WI38 (cell line): ENCODE data around the gene ADK.

Source experiments
- H3K4me3 ChIP-seq: 2 replicates; pipeline ENCODE4 v1.5.1; 2011; ENCODE audit warnings: low read depth, mild to moderate bottlenecking, control low read depth, low read length
- CTCF ChIP-seq: IDR thresholded peaks from 2 replicates; pipeline ENCODE4 v1.5.1; 2012; ENCODE audit warnings: low read depth, mild to moderate bottlenecking, control low read depth, low read length

Gene ADK

GRCh38 chr10:74587109-74587854 lies 436.3 kb downstream of the ADK start:
- TF ChIP-seq CTCF: no peak
- no peak overlapping the region for H3K4me3 ChIP-seq

- H3K4me3 ChIP-seq: no peak overlapping the region
- TF ChIP-seq CTCF: no peak
Observed at GRCh38 chr10:74589226-74589673, 438.2 kb downstream of the ADK start.

GRCh38 chr10:74589851-74590250 lies 438.8 kb downstream of the ADK start:
- no peak overlapping the region for H3K4me3 ChIP-seq
- TF ChIP-seq CTCF: no peak

GRCh38 chr10:74593470-74593869 lies 442.4 kb downstream of the ADK start:
- H3K4me3 ChIP-seq: no peak overlapping the region
- TF ChIP-seq CTCF: no peak

- H3K4me3 ChIP-seq: no peak overlapping the region
- TF ChIP-seq CTCF: no peak
Observed at GRCh38 chr10:74596713-74597112, 445.7 kb downstream of the ADK start.

GRCh38 chr10:74598891-74599566 lies 448.0 kb downstream of the ADK start:
- no peak for TF ChIP-seq CTCF
- H3K4me3 ChIP-seq: peak overlapping the region; percentile 16

GRCh38 chr10:74599672-74600071 lies 448.7 kb downstream of the ADK start:
- no peak for TF ChIP-seq CTCF
- no peak overlapping the region for H3K4me3 ChIP-seq
